Muscle of arm (tissue), 12 donors: ENCODE data around the gene CCDC186. TPM values are rescaled to one million over a fixed set of nuclear protein-coding genes. Genes with fewer than 3 reads are reported as not detected.
"Not testable (repeated sequence)": the region's sequence is repeated elsewhere in the genome, so short reads cannot be mapped to it uniquely, and the experiment has no call there.

Experiments used
- DNase-seq: peaks from one replicate; pipeline ENCODE4 v3.0.0-alpha.2; 2013
- polyA plus RNA-seq, 12 donors: library from polyadenylated mRNA; unstranded; fragments of 120-200 nt; gene quantifications; one replicate each; pipeline ENCODE4 v1.2.1, GENCODE V29; 2013; ENCODE audit not compliant: insufficient read length in 12 of 12

The CCDC186 gene
- polyA plus RNA-seq, 12 donors = 10.6 to 37.4 (median 16.1) TPM; not detected in 1

GRCh38 chr10:114175667-114176066, 1.7 kb upstream of the CCDC186 start:
- no peak for DNase-seq

- no peak for DNase-seq
These were observed 739 bp upstream of the CCDC186 start for GRCh38 chr10:114174695-114175188.

GRCh38 chr10:114173603-114173920, 441 bp downstream of the CCDC186 start:
- DNase-seq = no peak

GRCh38 chr10:114172776-114173602, 1.0 kb downstream of the CCDC186 start:
- DNase-seq = peak; percentile 13

GRCh38 chr10:114172216-114172615, 1.8 kb downstream of the CCDC186 start:
- peak; percentile 4 for DNase-seq

- DNase-seq = no peak
These were observed 5.5 kb downstream of the CCDC186 start for GRCh38 chr10:114168450-114169009.

- no peak for DNase-seq
These were observed 6.0 kb downstream of the CCDC186 start for GRCh38 chr10:114167985-114168384.

GRCh38 chr10:114166494-114166893, 7.5 kb downstream of the CCDC186 start:
- DNase-seq = no peak

- DNase-seq = no peak
These were observed 8.0 kb downstream of the CCDC186 start for GRCh38 chr10:114166043-114166442.

GRCh38 chr10:114163062-114163461, 10.9 kb downstream of the CCDC186 start:
- no peak for DNase-seq

- no peak for DNase-seq
These were observed 16.1 kb downstream of the CCDC186 start for GRCh38 chr10:114157912-114158311.

- DNase-seq = no peak
These were observed 22.1 kb downstream of the CCDC186 start for GRCh38 chr10:114151892-114152291.

- DNase-seq = no peak
These were observed 22.5 kb downstream of the CCDC186 start for GRCh38 chr10:114151486-114151885.

- not testable (repeated sequence) for DNase-seq
These were observed 24.5 kb downstream of the CCDC186 start for GRCh38 chr10:114149476-114149875.

- no peak for DNase-seq
These were observed 30.8 kb downstream of the CCDC186 start for GRCh38 chr10:114143160-114143559.

GRCh38 chr10:114142018-114142417, 32.0 kb downstream of the CCDC186 start:
- DNase-seq = no peak

- not testable (repeated sequence) for DNase-seq
These were observed 33.2 kb downstream of the CCDC186 start for GRCh38 chr10:114140827-114141226.

GRCh38 chr10:114140036-114140435, 34.0 kb downstream of the CCDC186 start:
- DNase-seq = no peak

GRCh38 chr10:114138581-114138980, 35.4 kb downstream of the CCDC186 start:
- no peak for DNase-seq

GRCh38 chr10:114135476-114135875, 38.5 kb downstream of the CCDC186 start:
- no peak for DNase-seq

- no peak for DNase-seq
These were observed 42.9 kb downstream of the CCDC186 start for GRCh38 chr10:114131094-114131493.

- DNase-seq = no peak
These were observed 53.0 kb downstream of the CCDC186 start for GRCh38 chr10:114121031-114121430.

- no peak for DNase-seq
These were observed 55.5 kb downstream of the CCDC186 start for GRCh38 chr10:114118514-114118913.
